ENCODE measurements around the gene ARMC3.

DNA sequence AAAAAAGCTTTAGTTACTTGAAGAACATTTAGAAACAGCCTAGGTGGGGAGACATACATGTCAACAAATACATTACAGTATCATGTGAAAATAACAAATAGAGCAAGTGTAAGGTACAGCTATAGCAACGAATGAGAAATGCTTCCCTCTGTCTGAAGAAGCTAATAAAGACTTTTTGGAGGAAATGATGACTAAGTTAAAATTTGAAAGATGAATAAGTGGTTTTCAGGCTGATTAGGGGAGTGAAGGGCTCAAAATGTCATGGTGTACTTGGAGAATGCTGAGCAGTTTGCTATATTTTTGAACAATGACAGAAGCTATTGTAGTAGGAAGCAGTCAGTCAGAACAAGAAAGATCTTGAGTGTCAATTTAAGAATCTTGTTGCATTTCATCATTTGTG lies 2.8 kb upstream of the ARMC3 start:
- no peak for TF ChIP-seq ZNF274 (IDR thresholded peaks at IDR 0.05; ENCODE audit: low read depth, low read length)
- TF ChIP-seq YY1 (IDR thresholded peaks at IDR 0.05; ENCODE audit: insufficient read depth, insufficient read length): no peak

Data from NT2/D1 (cell line).